Stimulated activated CD4-positive, alpha-beta T cell treated with anti-CD3 and anti-CD28 coated beads, Interleukin-15, amount 100 ng/mL, for 48 hours (primary cell): ENCODE measurements around the gene DNAH7.

ENCODE experiments used
- DNase-seq, 2 donors: peaks; one replicate each; pipeline ENCODE4 v3.0.0-alpha.2; 2020; ENCODE audit warnings: low read depth in 2 of 2

The DNAH7 gene

DNA sequence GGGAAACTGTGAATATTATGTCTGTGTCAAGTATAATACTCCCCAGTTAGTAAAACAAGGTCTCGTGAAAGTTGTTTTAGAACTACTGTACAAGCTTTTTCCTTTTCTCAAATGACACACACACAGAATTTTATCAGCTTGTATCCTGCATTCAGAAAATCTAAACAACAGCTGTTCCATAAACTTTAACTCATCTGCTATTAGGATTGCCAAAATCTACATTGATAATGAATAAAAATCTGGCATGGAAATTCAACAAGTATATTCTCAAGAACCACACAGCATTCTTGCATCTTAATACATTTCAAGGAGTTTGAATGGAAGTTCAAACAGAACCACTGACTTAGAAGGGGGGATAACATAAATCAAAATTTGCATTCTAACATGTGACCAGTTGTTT lies 260.4 kb downstream of the DNAH7 start:
- no peak for DNase-seq

DNA sequence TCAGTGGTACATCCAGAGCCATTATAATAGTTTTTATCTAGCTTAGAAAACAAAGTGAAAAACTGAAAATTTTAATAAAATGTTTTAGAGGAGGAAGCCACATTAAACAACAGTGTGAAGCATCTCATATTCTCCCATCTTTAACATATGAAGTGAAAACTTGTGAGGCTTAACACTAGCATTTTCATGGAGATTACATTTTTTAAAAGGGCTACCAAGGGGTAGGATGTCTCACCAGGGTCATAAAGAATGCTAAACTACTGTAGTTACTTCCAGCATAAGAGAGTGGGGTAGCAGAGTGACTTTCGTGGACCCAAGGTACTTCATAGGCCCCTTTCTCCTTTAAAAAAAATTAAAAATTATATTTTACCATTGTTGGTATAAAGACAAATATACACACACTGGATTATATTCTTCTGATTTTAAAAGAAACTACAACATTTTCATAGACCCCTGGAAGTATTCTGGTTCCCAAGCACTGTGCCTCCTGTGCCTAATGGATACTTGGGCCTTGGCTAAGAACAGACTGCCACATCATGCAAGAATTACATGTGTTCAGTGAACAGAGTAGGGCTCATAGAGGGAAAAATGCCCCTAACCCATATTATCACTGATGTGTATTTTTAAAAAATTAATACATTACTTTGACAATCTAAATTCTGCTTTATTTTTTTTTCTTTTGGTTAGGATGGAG lies 263.2 kb downstream of the DNAH7 start:
- DNase-seq = no peak

DNA sequence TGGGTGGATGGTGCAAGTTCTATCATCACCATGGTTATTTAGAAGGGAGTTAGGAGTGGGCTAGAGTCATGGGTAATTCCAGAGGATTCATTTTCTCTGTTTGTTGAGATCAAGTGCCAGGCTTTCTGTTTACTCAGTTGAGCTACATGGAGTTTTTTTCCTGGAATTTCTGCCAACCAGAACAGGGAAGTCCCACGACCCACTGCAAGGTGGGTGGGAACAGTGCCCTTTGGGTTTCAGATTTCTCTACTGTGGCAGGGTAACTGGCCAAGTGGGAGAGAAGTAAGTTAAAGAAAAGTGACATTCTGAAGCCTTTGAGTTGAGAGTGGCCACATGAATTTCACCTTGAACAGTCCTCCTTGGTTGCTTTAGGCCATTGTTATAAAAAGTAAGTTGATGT lies 272.8 kb downstream of the DNAH7 start:
- DNase-seq = no peak

DNA sequence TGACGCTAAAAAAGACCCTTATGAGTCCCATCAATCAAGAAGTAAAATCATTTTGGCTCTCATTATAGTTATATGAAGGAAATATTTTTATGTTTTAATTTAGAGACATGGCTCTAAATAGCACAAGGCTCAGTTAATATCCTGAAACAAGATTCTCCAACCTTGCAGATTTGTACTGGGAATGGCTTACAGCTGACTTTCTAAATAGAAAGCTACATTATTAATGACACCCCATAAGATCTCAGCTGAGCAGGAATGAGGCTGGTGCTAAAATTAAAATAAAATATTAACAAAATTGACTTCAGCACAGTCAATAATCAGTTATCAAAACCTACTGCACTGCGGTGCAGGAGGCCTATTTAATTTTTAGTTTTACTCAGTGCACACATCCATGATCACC lies 274.8 kb downstream of the DNAH7 start:
- DNase-seq = no peak

DNA sequence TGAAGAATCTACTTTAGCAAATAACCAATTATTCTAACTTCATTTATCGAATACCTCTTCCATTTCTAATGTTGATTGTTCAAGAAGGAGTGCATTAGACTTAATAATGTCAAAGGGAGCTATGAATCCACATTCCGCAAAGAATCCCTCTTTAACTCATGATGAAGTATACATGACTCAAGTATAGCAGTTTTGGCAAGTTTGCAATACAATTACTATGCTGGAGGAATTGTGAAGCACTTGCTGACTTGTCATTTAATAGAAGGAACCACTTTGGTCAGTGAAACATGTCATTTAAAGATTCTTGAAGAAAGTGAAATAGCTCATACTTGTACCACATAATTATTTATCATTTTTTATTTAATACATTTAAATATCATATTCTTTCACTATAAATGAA lies 286.5 kb downstream of the DNAH7 start:
- DNase-seq = no peak

DNA sequence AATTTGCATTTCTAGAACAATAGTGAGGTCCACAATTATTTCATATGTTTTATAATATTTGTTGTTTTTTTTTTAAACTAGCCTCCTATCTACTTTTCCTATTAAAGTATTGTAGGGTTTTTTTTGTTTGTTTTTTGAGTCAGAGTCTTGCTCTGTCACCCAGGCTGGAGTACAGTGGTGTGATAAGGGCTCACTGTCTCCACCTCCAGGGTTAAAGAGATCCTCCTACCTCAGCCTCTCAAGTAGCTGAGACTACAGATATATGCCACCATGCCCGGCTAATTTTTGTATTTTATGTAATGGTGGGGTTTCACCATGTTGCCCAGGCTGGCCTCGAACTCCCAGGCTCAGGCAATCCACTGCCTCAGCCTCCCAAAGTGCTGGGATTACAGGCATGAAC lies 289.1 kb downstream of the DNAH7 start:
- DNase-seq = no peak

DNA sequence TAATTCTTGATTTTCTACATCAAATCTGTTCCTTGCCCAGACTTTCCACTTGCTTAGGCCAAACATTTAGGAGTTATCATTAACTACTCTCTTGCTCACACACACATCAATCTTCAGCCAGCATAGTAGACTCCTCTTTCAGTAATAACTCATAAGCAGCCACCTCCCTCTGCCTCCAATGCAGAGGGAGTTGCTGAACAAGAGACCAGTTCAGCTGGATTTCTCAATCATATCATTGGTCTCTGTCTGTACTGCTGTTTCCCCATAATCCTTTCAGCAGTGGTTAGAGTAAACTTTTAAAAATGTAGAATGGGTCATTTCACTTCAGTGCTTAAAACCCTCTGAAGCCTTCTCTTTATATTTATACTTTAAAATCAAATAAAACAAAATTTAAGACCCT lies 298.7 kb downstream of the DNAH7 start:
- DNase-seq = no peak

DNA sequence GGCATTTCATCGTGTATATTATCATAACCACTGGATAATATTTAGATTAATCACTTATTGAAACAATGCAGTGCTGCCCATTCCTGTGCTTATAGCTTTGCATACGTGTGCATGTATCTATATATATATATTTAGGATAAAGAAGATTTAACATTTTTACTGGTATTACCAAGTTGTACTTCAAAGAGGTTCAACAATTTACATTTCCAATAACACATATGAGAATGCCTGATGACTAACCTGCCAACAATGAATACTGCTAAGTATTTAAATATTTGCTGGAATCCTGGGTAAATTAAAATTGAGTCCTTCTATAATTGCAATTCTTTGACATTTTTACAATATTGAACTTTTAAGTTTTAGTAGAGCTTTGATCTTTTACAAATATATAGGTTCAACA lies 300.2 kb downstream of the DNAH7 start:
- DNase-seq = no peak

DNA sequence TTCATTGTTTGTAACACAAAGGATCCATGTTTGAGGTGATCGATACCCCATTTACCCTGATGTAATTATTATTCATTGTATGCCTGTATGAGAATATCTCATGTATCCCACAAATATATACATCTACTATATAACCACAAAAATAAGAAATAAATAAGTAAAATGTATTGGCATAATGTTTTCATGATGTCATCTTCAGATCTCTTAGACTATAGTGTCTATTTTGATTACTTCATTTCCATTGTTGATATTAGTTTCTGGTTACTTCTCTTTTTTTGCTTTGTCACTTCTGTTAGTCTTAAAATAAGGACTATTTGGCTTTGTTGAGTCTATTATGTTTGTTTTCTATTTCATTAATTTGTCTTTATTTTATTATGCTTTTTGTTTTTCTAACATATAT lies 301.9 kb downstream of the DNAH7 start:
- no peak for DNase-seq

DNA sequence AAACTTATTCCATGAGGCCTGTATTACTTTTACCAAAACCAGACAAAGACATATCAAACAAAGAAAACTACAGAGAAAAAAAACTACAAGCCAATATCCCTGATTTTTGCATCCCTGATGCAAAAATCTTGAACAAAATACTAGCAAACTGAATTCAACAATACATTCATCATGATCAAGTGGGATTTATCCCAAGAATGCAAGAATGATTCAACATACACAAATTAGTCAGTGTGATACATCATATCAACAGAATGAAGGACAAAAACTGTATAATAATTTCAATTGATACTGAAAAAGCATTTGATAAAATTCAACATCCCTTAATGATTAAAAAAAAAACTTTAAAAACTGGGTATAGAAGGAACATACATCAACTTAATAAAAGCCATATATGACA lies 304.8 kb downstream of the DNAH7 start:
- DNase-seq = no peak

DNA sequence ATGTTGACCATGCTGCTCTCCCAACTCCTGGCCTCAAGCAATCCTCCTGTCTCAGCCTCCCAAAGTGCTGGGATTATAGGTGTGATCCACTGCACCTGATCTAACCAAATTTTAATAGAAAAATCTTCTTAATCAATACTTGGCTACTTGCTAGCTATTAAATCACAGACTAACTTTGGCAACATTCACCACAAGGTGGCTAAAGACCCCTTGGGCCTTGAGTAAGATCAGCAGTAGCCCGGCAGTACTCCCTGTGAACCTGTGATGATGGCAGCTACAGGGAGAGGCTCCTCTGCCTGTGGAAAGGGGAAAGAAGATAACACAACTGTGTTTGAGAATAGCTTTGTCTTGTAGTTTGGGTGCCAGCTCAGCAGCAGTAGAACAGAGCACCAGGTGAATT lies 308.8 kb downstream of the DNAH7 start:
- DNase-seq = no peak

DNA sequence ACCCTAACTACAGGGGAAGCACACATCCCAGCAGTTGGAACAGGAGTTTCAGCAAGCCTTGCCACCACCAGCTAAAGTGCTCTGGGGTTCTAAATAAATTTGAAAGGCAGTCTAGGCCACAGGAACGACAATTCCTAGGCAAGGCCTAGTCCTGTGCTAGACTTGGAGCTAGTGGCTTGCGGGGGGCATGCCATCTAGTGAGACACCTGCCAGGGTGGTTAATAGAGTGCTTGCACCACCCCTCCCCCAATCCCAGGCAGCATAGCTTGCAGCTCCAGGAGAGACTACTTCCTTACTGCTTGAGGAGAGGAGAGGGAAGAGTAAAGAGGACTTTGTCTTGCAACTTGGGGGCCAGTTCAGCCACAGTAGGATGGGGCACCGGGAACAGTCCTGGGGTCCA lies 309.8 kb downstream of the DNAH7 start:
- no peak for DNase-seq

DNA sequence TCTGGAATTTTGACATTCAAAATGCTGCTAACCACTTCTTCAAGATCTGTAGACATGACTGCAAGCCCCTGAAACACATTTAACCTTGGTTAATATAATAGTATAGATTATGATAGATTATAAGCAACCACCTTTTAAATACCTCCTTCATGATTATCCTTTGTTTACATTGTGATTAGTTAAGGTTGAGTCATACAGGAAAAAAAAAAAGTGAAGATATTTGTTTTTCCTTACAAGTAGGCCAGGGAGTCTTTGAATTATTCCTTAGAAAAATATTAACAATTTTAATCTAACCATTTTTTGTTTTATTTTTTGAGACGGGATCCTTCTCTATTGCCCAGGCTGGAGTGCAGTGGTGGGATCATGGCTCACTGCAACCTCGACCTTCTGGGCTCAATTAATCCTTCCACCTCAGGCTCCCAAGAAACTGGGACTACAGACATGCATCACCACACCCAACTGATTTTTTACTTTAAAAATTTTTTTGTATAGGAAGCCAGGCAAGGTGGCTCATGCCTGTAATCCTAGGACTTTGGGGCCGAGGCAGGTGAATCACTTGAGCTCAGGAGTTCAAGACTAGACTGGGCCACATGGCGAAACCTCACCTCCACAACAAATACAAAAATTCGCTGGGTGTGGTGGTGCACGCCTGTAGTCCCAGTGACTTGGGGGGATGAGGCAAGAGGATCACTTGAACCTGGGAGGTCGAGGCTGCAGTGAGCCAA lies 312.3 kb downstream of the DNAH7 start:
- DNase-seq = no peak

DNA sequence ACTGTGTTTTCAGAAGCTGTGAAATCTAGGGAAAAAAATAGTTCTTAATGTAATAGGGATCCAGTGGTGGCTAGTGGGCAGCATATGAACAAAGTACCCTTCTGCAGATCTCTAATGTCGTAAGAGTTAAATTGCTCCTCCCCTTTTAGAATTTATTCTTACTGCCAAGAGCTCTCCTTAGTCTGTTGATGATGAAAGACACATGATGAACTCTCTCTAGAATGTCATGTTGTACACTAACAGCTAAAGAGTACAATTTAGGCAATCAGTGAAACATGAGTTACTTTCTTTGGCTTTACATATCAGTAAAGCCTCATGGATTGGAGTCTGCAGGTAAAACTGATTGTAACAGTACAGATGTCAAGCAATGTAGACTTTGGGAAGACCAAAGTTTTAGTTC lies 327.4 kb downstream of the DNAH7 start:
- no peak for DNase-seq

DNA sequence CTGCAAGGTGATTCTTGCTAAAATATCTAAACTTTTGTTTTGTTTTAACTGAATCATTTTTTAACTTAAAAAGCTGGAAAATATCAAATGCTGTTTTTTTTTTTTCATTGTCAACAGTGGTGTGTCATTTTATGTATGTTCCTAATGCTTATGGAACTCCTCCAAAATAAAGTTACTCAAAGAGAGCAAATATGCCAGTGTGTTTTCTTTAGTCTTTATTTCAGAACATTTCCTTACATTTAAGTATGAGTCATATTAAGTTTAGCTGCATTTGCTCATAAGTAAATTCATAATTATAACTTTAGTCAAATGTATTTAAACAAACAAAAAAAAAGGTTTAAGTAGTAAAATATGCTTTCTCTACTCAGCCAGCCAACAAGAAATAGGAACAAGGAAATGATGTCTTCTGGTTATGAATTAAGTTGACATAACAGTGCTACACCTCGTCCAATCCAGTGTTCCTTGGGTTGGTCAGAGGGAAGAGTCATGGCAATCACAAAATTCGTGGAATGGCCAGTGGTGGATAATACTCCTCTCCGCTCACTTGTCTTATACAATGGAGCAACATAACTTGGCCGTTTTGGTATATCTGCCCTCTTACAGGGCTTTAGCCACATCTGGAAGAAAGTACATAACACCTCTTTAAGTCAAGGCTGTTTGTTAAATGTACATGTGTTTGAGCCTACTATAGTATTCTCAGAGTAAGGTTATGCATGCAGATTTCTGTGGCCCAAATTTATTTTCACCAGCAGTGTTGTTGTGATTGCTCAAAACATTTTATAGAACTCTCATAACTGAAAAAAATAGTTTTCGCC lies 330.9 kb downstream of the DNAH7 start:
- no peak for DNase-seq

DNA sequence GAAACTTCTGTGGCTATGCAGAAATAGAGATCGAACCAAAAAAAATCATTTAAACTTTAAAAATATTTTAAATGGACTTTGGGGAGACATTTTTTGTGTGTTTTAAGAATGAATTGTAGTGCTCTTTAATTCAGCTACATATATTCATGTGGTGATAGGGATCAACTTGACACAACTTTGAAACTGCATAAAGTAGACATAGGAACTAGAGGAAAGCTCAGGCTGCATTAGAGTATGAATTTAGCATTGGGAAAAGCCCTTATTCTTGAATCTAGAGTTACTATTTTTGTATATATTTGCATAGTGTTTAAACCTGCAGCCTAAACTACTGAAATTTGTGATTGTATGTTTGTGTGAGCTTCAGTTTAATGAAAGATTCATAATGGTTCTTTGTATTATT lies 333.3 kb downstream of the DNAH7 start:
- no peak for DNase-seq

DNA sequence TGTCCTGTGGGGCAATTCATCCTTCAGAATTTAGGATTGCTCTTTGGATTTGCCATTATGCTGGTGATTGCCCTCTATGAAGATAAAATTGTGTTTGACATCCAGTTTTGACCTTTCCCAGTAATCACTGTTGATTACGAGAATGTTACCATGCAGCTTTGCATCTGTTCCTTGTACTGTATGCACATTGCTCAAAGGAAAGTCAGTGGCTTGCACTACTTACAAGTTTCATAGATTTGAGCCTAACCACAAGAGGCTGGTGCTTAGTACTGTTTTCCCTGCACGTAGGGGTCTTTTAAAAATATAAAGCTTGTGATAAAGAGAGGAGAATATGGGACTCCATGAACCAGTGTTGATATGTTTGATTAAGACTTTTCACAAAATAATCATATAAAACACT lies 333.7 kb downstream of the DNAH7 start:
- no peak for DNase-seq

DNA sequence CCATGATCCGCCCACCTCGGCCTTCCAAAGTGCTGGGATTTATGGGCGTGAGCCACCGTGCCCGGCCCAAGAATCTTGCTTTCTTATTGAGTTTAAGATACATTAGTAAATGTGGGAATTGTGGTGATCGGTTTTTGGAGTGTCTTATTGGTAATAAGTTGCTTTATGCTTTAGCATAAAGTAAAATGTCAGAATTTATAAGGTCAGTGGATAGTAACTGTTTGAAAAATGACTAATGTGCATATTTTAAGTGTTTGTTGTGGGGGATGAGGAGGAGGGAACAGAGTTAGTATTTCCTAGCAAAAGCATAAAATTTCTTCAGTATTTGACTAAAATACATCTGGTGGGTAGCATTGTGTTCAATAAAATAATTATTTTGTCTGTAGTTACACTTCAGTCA lies 334.2 kb downstream of the DNAH7 start:
- no peak for DNase-seq

DNA sequence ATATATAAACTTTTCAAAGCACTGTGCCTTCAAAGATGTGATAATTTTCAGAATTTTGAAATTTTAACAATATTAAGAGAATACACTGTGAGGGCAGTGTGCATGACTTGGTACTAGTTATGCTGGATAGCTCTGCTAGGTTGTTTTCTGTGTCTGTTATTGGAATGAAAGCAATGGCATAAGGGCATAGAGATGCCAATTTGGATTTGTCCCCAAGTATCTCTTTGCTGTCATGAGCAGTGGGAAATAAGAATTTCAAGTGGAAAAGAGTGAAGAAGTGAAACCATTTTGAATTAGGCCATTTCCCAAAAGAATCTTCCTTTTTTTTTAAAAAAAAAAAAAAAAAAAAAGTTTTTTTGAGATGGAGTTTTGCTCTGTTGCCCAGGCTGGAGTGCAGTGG lies 334.8 kb downstream of the DNAH7 start:
- DNase-seq = no peak

DNA sequence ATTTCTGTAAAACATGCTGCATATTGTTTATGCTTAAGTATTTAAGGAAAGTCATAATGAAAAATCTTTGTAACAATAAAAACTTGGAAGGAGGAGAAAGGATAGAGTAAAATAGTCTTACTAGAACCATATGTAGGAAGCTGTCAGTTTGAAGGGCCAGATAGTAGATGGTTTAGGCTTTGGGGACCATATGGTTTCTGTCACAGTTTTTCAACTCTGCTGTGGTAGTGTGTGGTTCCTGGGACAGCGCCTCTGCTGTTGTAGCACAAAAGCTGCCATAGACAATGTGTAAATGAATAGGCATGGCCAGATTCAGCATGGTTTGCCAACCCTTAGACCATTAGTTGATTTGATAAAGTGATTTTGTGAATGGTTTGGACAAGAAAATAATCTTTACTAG lies 336.1 kb downstream of the DNAH7 start:
- DNase-seq = no peak

DNA sequence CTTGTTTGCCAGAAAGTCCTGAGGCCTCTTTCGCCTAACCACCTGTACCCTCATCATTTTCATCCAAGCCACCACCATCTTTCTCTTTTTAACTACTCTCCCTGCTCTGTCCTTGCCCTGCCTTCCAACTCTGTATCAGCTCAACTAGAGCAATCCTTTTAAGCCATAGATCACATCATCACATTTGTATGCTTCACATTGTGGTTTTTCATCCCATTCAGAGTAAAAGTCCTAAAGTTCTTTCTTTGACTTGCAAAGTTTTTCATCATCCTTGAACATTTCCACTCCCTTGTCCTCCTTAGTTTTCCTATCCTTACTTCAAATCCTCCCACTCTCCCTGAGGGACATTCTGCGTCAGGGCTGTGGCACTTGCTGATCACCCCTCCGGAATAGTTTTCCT lies 337.7 kb downstream of the DNAH7 start:
- DNase-seq = no peak

DNA sequence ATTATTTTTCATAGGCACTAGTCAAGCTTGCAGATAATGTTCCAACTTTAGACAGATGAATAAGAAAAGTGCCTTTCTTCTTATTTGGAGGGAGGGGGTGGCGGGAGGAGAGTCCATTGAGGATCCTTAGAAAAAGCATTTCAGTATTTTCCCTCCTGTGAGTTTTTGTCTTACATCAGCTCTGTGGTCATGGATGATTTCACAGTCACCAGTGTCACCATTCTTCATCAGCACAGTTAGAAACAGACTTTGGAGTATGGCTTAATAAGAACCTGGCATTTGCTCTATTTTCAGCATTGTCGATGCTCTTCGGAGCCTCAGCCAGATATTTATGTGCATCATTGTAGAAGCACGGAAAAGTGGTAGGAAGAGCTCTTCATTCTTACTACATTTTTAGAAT lies 341.5 kb downstream of the DNAH7 start:
- DNase-seq = no peak

DNA sequence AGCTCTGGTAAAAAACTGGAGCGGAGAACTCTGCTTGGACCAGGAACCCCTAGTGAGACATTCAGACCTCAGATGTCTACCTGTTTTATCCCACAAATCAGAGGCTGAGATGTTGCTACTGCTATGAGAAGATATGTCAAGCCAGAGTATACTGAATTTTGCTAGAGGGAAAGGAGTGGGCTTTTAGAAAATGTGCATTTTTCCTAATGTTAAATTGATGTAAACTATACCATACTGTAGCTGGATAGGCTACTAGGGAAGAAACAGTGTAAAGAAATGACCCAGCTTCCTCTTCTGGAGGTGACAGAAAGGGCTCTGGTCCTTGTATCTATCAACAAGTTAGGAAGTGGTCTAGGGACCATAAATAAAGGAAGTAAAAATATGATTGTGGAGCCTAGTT lies 346.6 kb downstream of the DNAH7 start:
- no peak for DNase-seq
